K562 (cell line): ENCODE results near the gene CD300LG.

Experiments used
- CBX1 ChIP-seq: sonication (generic); IDR thresholded peaks from 2 replicates; pipeline ENCODE4 v1.6.1; 2016; ENCODE audit warnings: antibody characterized with exemption, low read depth, mild to moderate bottlenecking
- HOMEZ ChIP-seq: fragments of 250-450 bp; sonication (Bioruptor Pico); IDR thresholded peaks from 2 replicates; pipeline ENCODE4 v1.4.0; 2020; ENCODE audit warnings: mild to moderate bottlenecking, moderate library complexity
- REST ChIP-seq, 2 experiments: fragments of 450-650 bp; formaldehyde crosslinking in 1 of 2; IDR thresholded peaks; 2 replicates each; pipeline versions ENCODE4 v1.4.0 to v1.6.1; 2014 to 2020; ENCODE audit warnings: mild to moderate bottlenecking in 2 of 2, borderline replicate concordance in 1 of 2, low read depth in 1 of 2
- TAF1 ChIP-seq: IDR thresholded peaks from 2 replicates; pipeline ENCODE4 v1.6.1; 2011; ENCODE audit warnings: mild to moderate bottlenecking, low read length, moderate library complexity; ENCODE audit not compliant: insufficient read depth, control insufficient read depth, severe bottlenecking; ENCODE audit errors: extremely low read depth
- ZNF512 ChIP-seq: IDR thresholded peaks from 2 replicates; pipeline ENCODE4 v1.6.1; 2016; ENCODE audit warnings: missing genetic modification characterization, missing compliant biosample characterization

- no peak for TF ChIP-seq HOMEZ
- no peak for TF ChIP-seq REST (IDR thresholded peaks at IDR 0.05; ENCODE audit: borderline replicate concordance)
- TF ChIP-seq REST (CRISPR knock-in tag; IDR thresholded peaks at IDR 0.05; ENCODE audit: low read depth): no peak
- no peak for TF ChIP-seq CBX1
- TF ChIP-seq TAF1: no peak
- TF ChIP-seq ZNF512 (tag): no peak
These were observed 62.7 kb downstream of the CD300LG start for GRCh38 chr17:43909537-43910231.
